ENCODE results near the gene RITA1. TPM values are rescaled to one million over a fixed set of nuclear protein-coding genes. Genes with fewer than 3 reads are reported as not detected.
"Not testable (repeated sequence)": the region's sequence is repeated elsewhere in the genome, so short reads cannot be mapped to it uniquely, and the experiment has no call there.

The RITA1 gene
- total RNA-seq, 2 donors from 2014 or later, result 12.2 to 26.9 TPM

- Histone ChIP-seq H3K4me1 (ENCODE audit: control insufficient read depth in 1 of 2, low read depth in 2 of 2) (peaks cover 0 to 3% of the 10 kb centered on the region in 2 donors), H3K9me3 (no peaks in the 10 kb centered on the region), H3K27ac (no peak overlapping the region), H3K27me3 (replicated peaks; ENCODE audit: insufficient read depth) (no peaks in the 10 kb centered on the region), H3K4me3 (no peak overlapping the region), H3K36me3 (no peaks in the 10 kb centered on the region)
- TF ChIP-seq CTCF (IDR thresholded peaks at IDR 0.05), result no peak
- no peak for DNase-seq (ENCODE audit: low spot score)
- no peak for ATAC-seq (ENCODE audit: insufficient number of reproducible peaks, low FRiP score, low read depth)
Measured at GRCh38 chr12:113138826-113139225, 46.7 kb upstream of the RITA1 start.

DNA sequence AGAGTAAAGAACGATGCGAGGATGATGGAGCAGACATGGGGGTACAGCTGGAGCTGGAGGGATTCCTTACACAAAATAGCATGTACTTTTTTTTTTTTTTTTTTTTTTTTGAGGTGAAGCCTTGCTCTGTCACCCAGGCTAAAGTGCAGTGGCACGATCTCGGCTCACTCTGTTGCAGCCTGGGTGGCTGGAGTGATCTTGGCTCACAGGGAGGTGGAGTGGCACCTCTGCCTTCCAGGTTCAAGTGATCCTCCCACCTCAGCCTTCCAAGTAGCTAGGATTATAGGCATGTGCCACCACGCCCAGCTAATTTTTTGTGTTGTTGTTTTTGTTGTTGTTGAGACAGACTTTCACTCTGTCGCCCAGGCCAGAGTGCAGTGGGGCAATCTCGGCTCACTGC lies 44.8 kb upstream of the RITA1 start:
- TF ChIP-seq CTCF (IDR thresholded peaks at IDR 0.05), result no peak
- no peak for DNase-seq (ENCODE audit: low spot score)
- no peaks in the 10 kb centered on the region for H3K36me3 ChIP-seq
- no peak for ATAC-seq (ENCODE audit: insufficient number of reproducible peaks, low FRiP score, low read depth)
- no peaks in the 10 kb centered on the region for H3K9me3 ChIP-seq
- H3K27me3 ChIP-seq (replicated peaks; ENCODE audit: insufficient read depth), result no peaks in the 10 kb centered on the region
- H3K27ac ChIP-seq, result no peak overlapping the region
- no peak overlapping the region for H3K4me3 ChIP-seq
- peaks cover 0 to 3% of the 10 kb centered on the region in 2 donors for H3K4me1 ChIP-seq (ENCODE audit: control insufficient read depth in 1 of 2, low read depth in 2 of 2)

DNA sequence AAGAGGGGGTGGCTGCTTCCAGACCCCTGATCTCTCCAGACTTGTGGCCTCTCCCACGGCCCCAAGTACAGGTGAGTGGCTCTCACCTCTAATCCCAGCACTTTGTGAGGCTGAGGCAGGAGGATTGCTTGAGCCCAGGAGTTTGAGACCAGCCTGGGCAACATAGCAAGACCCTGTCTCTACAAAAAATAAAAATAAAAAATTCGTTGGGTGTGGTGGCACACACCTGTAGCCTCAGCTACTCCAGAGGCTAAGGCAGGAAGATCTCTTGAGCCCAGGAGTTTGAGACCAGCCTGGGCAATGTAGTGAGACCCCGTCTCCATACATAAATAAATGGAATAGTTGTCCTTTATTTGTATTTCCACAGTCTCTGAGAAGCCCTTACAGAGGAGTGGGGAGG lies 43.8 kb upstream of the RITA1 start:
- not testable (repeated sequence) for H3K27ac ChIP-seq

DNA sequence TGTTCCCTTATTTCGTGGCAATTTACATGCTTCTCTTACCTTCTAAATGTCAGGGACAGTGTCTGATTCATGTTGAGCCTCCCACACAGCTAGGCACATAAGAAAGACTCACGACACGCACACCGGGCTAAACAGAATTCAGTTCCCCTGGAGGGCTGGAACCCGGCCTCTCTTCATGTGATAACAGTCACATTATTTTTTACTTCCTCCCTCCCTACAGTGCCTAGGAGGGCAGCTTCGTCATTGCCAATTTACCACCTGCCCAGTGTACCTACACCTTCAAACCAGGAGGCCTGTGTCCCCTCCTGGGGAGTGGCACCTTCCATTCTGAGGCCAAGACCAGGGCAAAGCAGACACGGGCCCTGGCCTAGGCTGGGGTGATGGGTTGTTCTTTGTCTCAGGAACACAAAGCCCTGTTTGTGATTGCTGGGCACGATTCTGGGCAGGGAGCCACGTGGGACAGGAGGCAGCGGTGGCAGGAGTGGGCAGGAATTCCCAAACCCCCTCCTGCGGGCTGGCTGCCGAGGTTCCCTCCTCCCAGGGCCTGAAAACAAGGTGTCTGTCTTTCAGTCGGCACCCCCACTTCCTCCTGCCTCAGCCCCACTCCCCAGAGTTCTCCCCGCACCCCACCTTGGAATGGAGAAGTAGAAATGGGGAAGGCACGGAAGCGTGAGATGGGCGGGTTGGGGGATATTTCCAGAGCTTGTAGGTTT lies 43.2 kb upstream of the RITA1 start:
- H3K36me3 ChIP-seq, result no peaks in the 10 kb centered on the region
- TF ChIP-seq CTCF (IDR thresholded peaks at IDR 0.05), result no peak
- DNase-seq (ENCODE audit: low spot score), result no peak
- no peaks in the 10 kb centered on the region for H3K4me1 ChIP-seq (ENCODE audit: control insufficient read depth in 1 of 2, low read depth in 2 of 2)
- H3K9me3 ChIP-seq, result peaks cover 3% of the 10 kb centered on the region
- no peak overlapping the region for H3K4me3 ChIP-seq
- no peaks in the 10 kb centered on the region for H3K27me3 ChIP-seq (replicated peaks; ENCODE audit: insufficient read depth)
- no peak for ATAC-seq (ENCODE audit: insufficient number of reproducible peaks, low FRiP score, low read depth)
- H3K27ac ChIP-seq, result peak overlapping the region in 1 of 2 donors; percentile 5

More for the DNA sequence above, 43.8 kb upstream of the RITA1 start:
- H3K36me3 ChIP-seq; DNase-seq (ENCODE audit: low spot score); H3K27me3 ChIP-seq (replicated peaks; ENCODE audit: insufficient read depth); H3K4me1 ChIP-seq (ENCODE audit: control insufficient read depth in 1 of 2, low read depth in 2 of 2); ATAC-seq (ENCODE audit: insufficient number of reproducible peaks, low FRiP score, low read depth); H3K4me3 ChIP-seq; H3K9me3 ChIP-seq: not testable (repeated sequence)

GRCh38 chr12:113142886-113143332 lies 42.6 kb upstream of the RITA1 start:
- TF ChIP-seq CTCF (IDR thresholded peaks at IDR 0.05), result no peak
- no peak overlapping the region for H3K4me3 ChIP-seq
- H3K36me3 ChIP-seq, result no peaks in the 10 kb centered on the region
- H3K4me1 ChIP-seq (ENCODE audit: control insufficient read depth in 1 of 2, low read depth in 2 of 2), result no peaks in the 10 kb centered on the region
- peak overlapping the region in 1 of 2 donors; percentile 5 for H3K27ac ChIP-seq
- DNase-seq (ENCODE audit: low spot score) (no peak), ATAC-seq (ENCODE audit: insufficient number of reproducible peaks, low FRiP score, low read depth) (no peak)
- H3K9me3 ChIP-seq, result peaks cover 3% of the 10 kb centered on the region
- no peaks in the 10 kb centered on the region for H3K27me3 ChIP-seq (replicated peaks; ENCODE audit: insufficient read depth)

DNA sequence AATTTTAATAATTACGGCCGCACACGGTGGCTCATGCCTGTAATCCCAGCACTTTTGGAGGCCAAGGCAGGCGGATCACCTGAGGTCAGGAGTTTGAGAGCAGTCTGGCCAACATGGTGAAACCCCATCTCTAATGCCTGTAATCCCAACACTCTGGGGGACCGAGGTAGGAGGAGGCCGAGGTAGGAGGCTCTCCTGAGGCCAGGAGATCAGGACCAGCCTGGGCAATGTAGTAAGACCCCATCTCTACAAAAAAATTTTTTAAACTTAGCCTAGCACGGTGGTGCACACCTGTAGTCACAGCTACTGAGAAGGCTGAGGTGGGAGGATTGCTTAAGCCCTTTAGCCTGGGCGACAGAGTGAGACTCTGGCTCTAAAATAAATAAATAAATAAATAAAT lies 41.6 kb upstream of the RITA1 start:
- DNase-seq (ENCODE audit: low spot score) (no peak), ATAC-seq (ENCODE audit: insufficient number of reproducible peaks, low FRiP score, low read depth) (no peak)
- no peak overlapping the region for H3K4me3 ChIP-seq
- no peaks in the 10 kb centered on the region for H3K27me3 ChIP-seq (replicated peaks; ENCODE audit: insufficient read depth)
- no peaks in the 10 kb centered on the region for H3K4me1 ChIP-seq (ENCODE audit: control insufficient read depth in 1 of 2, low read depth in 2 of 2)
- no peak overlapping the region for H3K27ac ChIP-seq
- peaks cover 3% of the 10 kb centered on the region for H3K9me3 ChIP-seq
- no peak for TF ChIP-seq CTCF (IDR thresholded peaks at IDR 0.05)
- H3K36me3 ChIP-seq, result no peaks in the 10 kb centered on the region
